B cell (primary cell): ENCODE measurements around the gene RPS3A. TPM values are rescaled to one million over a fixed set of nuclear protein-coding genes. Genes with fewer than 3 reads are reported as not detected.

Source experiments
- ATAC-seq: fragments of 200-7000 bp; cut with Tn5 transposase; one replicate; pipeline ENCODE4 v1.10.0; 2021; ENCODE audit warnings: low read depth, mild to moderate bottlenecking, moderate number of reproducible peaks, moderate library complexity
- CTCF ChIA-PET: fragments of 350-600 bp; sonication (Branson Sonifier 250); formaldehyde crosslinking; loops from one replicate; lab custom pipeline; 2021; ENCODE audit warnings: antibody characterized with exemption, inconsistent platforms; lab: Charles Lee
- POLR2A ChIA-PET: fragments of 350-600 bp; sonication (Branson Sonifier 250); formaldehyde crosslinking; loops from one replicate; lab custom pipeline; 2021; ENCODE audit warnings: antibody characterized with exemption; lab: Charles Lee
- DNase-seq: peaks from one replicate; pipeline ENCODE4 v3.0.0; 2013
- H2AFZ ChIP-seq: 2 replicates; pipeline ENCODE4 v1.6.1; 2012; ENCODE audit warnings: mild to moderate bottlenecking, low read depth, low read length; ENCODE audit not compliant: insufficient read depth, poor library complexity, severe bottlenecking
- H3K27ac ChIP-seq, 2 donors: 1 replicate in 1 of 2; 2 replicates in 1 of 2; pipeline ENCODE4 v1.5.1; 2012 to 2013; ENCODE audit warnings: low read length in 2 of 2, mild to moderate bottlenecking in 2 of 2, moderate library complexity in 1 of 2
- H3K27me3 ChIP-seq, 4 experiments: fragments of 200-600 bp in 1 of 4; sonication (generic) in 1 of 4; replicated peaks in 1 of 4; 1 replicate in 2 of 4; 2 replicates in 2 of 4; pipeline versions ENCODE4 v1.6.1 to v1.7.0; 2013 to 2016; ENCODE audit warnings: low read length in 3 of 4, mild to moderate bottlenecking in 2 of 4, mixed read lengths in 1 of 4, moderate library complexity in 1 of 4; ENCODE audit not compliant: insufficient read depth in 4 of 4, control insufficient read depth in 3 of 4; ENCODE audit errors: control extremely low read depth in 1 of 4
- H3K36me3 ChIP-seq, 2 experiments: replicated peaks in 1 of 2; 1 replicate in 1 of 2; 2 replicates in 1 of 2; pipeline versions ENCODE4 v1.6.1 to v1.7.1; 2013; ENCODE audit warnings: low read length in 1 of 2; ENCODE audit not compliant: insufficient read depth in 2 of 2, control insufficient read depth in 1 of 2; ENCODE audit errors: control extremely low read depth in 1 of 2, extremely low read depth in 1 of 2
- H3K4me1 ChIP-seq, 2 donors: fragments of 200-600 bp in 1 of 2; sonication (generic) in 1 of 2; 1 replicate in 1 of 2; 2 replicates in 1 of 2; pipeline versions ENCODE4 v1.5.1 to v1.6.1; 2013 to 2017; ENCODE audit warnings: low read length in 2 of 2; ENCODE audit not compliant: control insufficient read depth in 2 of 2, insufficient read depth in 2 of 2
- H3K4me2 ChIP-seq: replicated peaks from 2 replicates; pipeline ENCODE3; 2012; ENCODE audit warnings: mild to moderate bottlenecking, low read depth, low read length; ENCODE audit not compliant: poor library complexity, severe bottlenecking
- H3K4me3 ChIP-seq, 5 experiments: fragments of 200-600 bp in 1 of 5; sonication (generic) in 1 of 5; 1 replicate in 3 of 5; 2 replicates in 2 of 5; pipeline versions ENCODE4 v1.5.1 to v1.7.0; 2011 to 2016; ENCODE audit warnings: low read length in 4 of 5, mild to moderate bottlenecking in 4 of 5, low read depth in 2 of 5, control low read depth in 1 of 5, moderate library complexity in 1 of 5; ENCODE audit not compliant: insufficient read depth in 1 of 5; ENCODE audit errors: control extremely low read depth in 1 of 5, extremely low read depth in 1 of 5
- H3K79me2 ChIP-seq: fragments of 200-600 bp; sonication (generic); one replicate; pipeline ENCODE4 v1.6.0; 2016; ENCODE audit warnings: low read length; ENCODE audit not compliant: control insufficient read depth, insufficient read depth
- H3K9ac ChIP-seq: fragments of 200-600 bp; sonication (generic); 2 replicates; pipeline ENCODE4 v1.6.1; 2017; ENCODE audit warnings: mild to moderate bottlenecking, low read length, moderate library complexity
- H3K9me3 ChIP-seq, 3 donors: one replicate each; pipeline versions ENCODE4 v1.6.1 to v1.7.1; 2013; ENCODE audit warnings: low read length in 2 of 3; ENCODE audit not compliant: control insufficient read depth in 2 of 3, insufficient read depth in 1 of 3; ENCODE audit errors: control extremely low read depth in 1 of 3
- H4K20me1 ChIP-seq: 2 replicates; pipeline ENCODE4 v1.6.0; 2012; ENCODE audit warnings: mild to moderate bottlenecking, low read length; ENCODE audit not compliant: insufficient read depth, control insufficient read depth, poor library complexity, severe bottlenecking
- H3K27ac Mint-ChIP-seq: one replicate; pipeline ENCODE4 v1.8.0; 2021; ENCODE audit warnings: mixed read lengths
- H3K27me3 Mint-ChIP-seq: one replicate; pipeline ENCODE4 v1.8.0; 2021; ENCODE audit warnings: mixed read lengths
- H3K4me1 Mint-ChIP-seq: one replicate; pipeline ENCODE4 v1.8.0; 2021; ENCODE audit warnings: mixed read lengths
- H3K4me3 Mint-ChIP-seq: one replicate; pipeline ENCODE4 v1.8.0; 2021; ENCODE audit warnings: mixed read lengths
- H3K9me3 Mint-ChIP-seq: one replicate; pipeline ENCODE4 v1.8.0; 2022; ENCODE audit warnings: mixed read lengths; ENCODE audit not compliant: insufficient read depth
- CTCF ChIP-seq: fragments of 200-600 bp; IDR thresholded peaks from one replicate; pipeline ENCODE4 v1.8.0; 2022; ENCODE audit warnings: antibody characterized with exemption, mild to moderate bottlenecking
- EZH2 ChIP-seq: IDR thresholded peaks from 2 replicates; pipeline ENCODE4 v1.6.1; 2012; ENCODE audit warnings: borderline replicate concordance, low read depth, mild to moderate bottlenecking, moderate library complexity, low read length; ENCODE audit not compliant: insufficient read depth, poor library complexity, severe bottlenecking
- WGBS: methylation state at CpG from one replicate; pipeline ENCODE4 v1.1.5; 2013; ENCODE audit warnings: missing lambda C conversion rate; ENCODE audit not compliant: insufficient coverage; 5-methylcytosine and 5-hydroxymethylcytosine counted together
- intact Hi-C: fragments of 100-400 bp; cut with micrococcal nuclease; formaldehyde crosslinking; loops from one replicate; pipeline ENCODE4 v1.10.0; 2022
- polyA plus RNA-seq: library from polyadenylated mRNA; depleted of rRNA; stranded (reverse); fragments of >200 nt; gene quantifications from 2 replicates; pipeline ENCODE4 v1.2.3, GENCODE V29; 2012
- total RNA-seq, 2 donors: library from RNA; stranded (reverse); fragments of 120-200 nt in 1 of 2; gene quantifications; 1 replicate in 1 of 2; 2 replicates in 1 of 2; pipeline versions ENCODE4 v1.2.3 to v1.2.4, GENCODE V29; 2013 to 2022

Gene RPS3A
- total and polyA plus RNA-seq, 2 donors (not counting 1 experiment from before 2014, with no cell fraction given): 2,463 to 2,897 TPM

- peaks cover 29% of the 10 kb centered on the region for H4K20me1 ChIP-seq
These were observed 4.3 kb downstream of the RPS3A start for GRCh38 chr4:151103758-151104157.

DNA sequence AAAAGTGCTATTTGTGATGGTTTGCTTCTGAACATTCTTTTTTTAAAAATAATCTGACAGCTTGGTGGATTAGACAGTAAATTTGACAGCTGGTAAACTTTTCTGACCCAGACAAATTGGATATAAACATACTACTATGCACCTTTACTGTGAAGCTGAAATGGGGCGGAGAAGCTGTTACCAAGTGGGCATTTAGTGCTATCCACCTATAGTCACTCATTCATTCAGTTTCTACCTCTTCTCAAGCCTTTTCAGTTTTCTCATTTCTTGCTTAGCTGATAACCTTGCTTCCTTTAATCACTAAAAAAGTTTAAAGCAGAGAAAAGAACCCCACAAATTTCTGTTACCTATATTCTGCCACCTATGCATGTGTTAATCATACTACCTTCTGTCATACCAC, 5.2 kb downstream of the RPS3A start:
- Mint-ChIP-seq H3K27me3 (no peaks in the 10 kb centered on the region), H3K4me1 (peaks cover 22% of the 10 kb centered on the region), H3K9me3 (no peaks in the 10 kb centered on the region), H3K4me3 (no peak overlapping the region), H3K27ac (no peak overlapping the region)
- Histone ChIP-seq H3K36me3 (peaks cover 11 to 67% of the 10 kb centered on the region in 2 experiments), H3K79me2 (peaks cover 11% of the 10 kb centered on the region), H3K9me3 (no peaks in the 10 kb centered on the region), H3K9ac (no peak overlapping the region), H3K4me2 (no peak overlapping the region), H3K4me3 (no peak overlapping the region), H3K27ac (no peak overlapping the region), H2AFZ (no peak overlapping the region), H3K27me3 (no peaks in the 10 kb centered on the region), H3K4me1 (peaks cover 14 to 15% of the 10 kb centered on the region in 2 donors), H4K20me1 (peaks cover 29% of the 10 kb centered on the region)
- POLR2A ChIA-PET: no interaction called here
- TF ChIP-seq CTCF: no peak
- no peak for ATAC-seq
- intact Hi-C loops: no loop called here
- WGBS: 100% methylated on average over 1 of the region's 1 CpG
- CTCF ChIA-PET: interaction anchor here (1.1 to 1.5 kb wide), 2 partner anchors 11 to 13 kb away, joined by 4 to 7 read pairs; no protein-coding TSS in a partner anchor
- DNase-seq: no peak

More at GRCh38 chr4:151103758-151104157, 4.3 kb downstream of the RPS3A start:
- Histone ChIP-seq H3K9me3 (no peaks in the 10 kb centered on the region), H3K27me3 (no peaks in the 10 kb centered on the region), H3K4me2 (no peak overlapping the region), H3K4me1 (peaks cover 16 to 19% of the 10 kb centered on the region in 2 donors), H3K36me3 (peaks cover 11 to 67% of the 10 kb centered on the region in 2 experiments), H3K27ac (no peak overlapping the region), H3K9ac (no peak overlapping the region), H3K4me3 (no peak overlapping the region), H2AFZ (no peak overlapping the region), H3K79me2 (peaks cover 13% of the 10 kb centered on the region)
- POLR2A ChIA-PET: no interaction called here
- TF ChIP-seq CTCF: no peak
- TF ChIP-seq EZH2: no peak
- Mint-ChIP-seq H3K27ac (no peak overlapping the region), H3K9me3 (no peaks in the 10 kb centered on the region), H3K27me3 (no peaks in the 10 kb centered on the region), H3K4me1 (peaks cover 30% of the 10 kb centered on the region), H3K4me3 (no peak overlapping the region)
- intact Hi-C loops: no loop called here
- CTCF ChIA-PET: no interaction called here
- WGBS: no CpG with 5 or more reads among the region's 2 CpGs
- DNase-seq (no peak), ATAC-seq (no peak)
